IMR-90 (cell line): ENCODE data around the gene USP35. TPM values are rescaled to one million over a fixed set of nuclear protein-coding genes. Genes with fewer than 3 reads are reported as not detected.

ENCODE experiments used
- ATAC-seq: fragments of 200-7000 bp; cut with Tn5 transposase; 2 replicates; pipeline ENCODE4 v1.9.1; 2020; ENCODE audit warnings: low read depth, mild to moderate bottlenecking, moderate library complexity
- BruUV-seq: library from RNA; stranded (reverse); fragments of 400-500 nt; replicated peaks from 2 replicates; lab custom pipeline; 2021; lab: Mats Ljungman, UMichigan
- CTCF ChIA-PET: fragments of 300-600 bp; formaldehyde crosslinking; extraction: SDS; loops from one replicate; lab custom pipeline; 2021; ENCODE audit warnings: antibody characterized with exemption; lab: Yijun Ruan, JAX
- POLR2A ChIA-PET: fragments of 300-600 bp; sonication (Branson Sonifier 250); formaldehyde crosslinking; loops from one replicate; lab custom pipeline; 2022; ENCODE audit warnings: antibody characterized with exemption; ENCODE audit not compliant: unreplicated experiment; lab: Charles Lee
- DNase-seq: peaks from one replicate; pipeline ENCODE4 v3.0.0; 2013
- H2AFZ ChIP-seq: replicated peaks from 2 replicates; pipeline ENCODE3; 2013; ENCODE audit warnings: low read length, mild to moderate bottlenecking; ENCODE audit not compliant: poor library complexity
- H2AK5ac ChIP-seq: 2 replicates; pipeline ENCODE4 v1.6.1; 2013; ENCODE audit warnings: low read depth, low read length, inconsistent platforms
- H2AK9ac ChIP-seq: replicated peaks from 2 replicates; pipeline ENCODE3; 2013; ENCODE audit warnings: mild to moderate bottlenecking, low read depth, low read length, moderate library complexity; ENCODE audit not compliant: poor library complexity
- H2BK120ac ChIP-seq: 2 replicates; pipeline ENCODE4 v1.6.1; 2013; ENCODE audit warnings: low read depth, low read length, inconsistent platforms
- H2BK15ac ChIP-seq: 3 replicates; pipeline ENCODE4 v1.6.1; 2013; ENCODE audit warnings: low read depth, low read length, inconsistent platforms
- H2BK20ac ChIP-seq: 2 replicates; pipeline ENCODE4 v1.6.1; 2013; ENCODE audit warnings: low read depth, mild to moderate bottlenecking, inconsistent platforms, low read length, moderate library complexity
- H2BK5ac ChIP-seq: 2 replicates; pipeline ENCODE4 v1.6.1; 2013; ENCODE audit warnings: mild to moderate bottlenecking, low read depth, low read length, inconsistent platforms; ENCODE audit not compliant: poor library complexity, severe bottlenecking
- H3K14ac ChIP-seq: replicated peaks from 2 replicates; pipeline ENCODE4 v1.6.1; 2013; ENCODE audit warnings: low read depth, low read length, inconsistent platforms
- H3K18ac ChIP-seq: 2 replicates; pipeline ENCODE4 v1.6.1; 2013; ENCODE audit warnings: low read depth, low read length, control low read depth
- H3K23ac ChIP-seq: 2 replicates; pipeline ENCODE4 v1.6.1; 2013; ENCODE audit warnings: low read depth, low read length, inconsistent platforms
- H3K27ac ChIP-seq: 2 replicates; pipeline ENCODE4 v1.5.1; 2013; ENCODE audit warnings: mild to moderate bottlenecking, control low read depth, low read length; ENCODE audit not compliant: insufficient read depth
- H3K27me3 ChIP-seq: 2 replicates; pipeline ENCODE4 v1.6.1; 2013; ENCODE audit warnings: low read length; ENCODE audit not compliant: control insufficient read depth, insufficient read depth
- H3K36me3 ChIP-seq: 2 replicates; pipeline ENCODE4 v1.6.1; 2013; ENCODE audit warnings: low read length, mixed read lengths; ENCODE audit not compliant: control insufficient read depth, insufficient read depth
- H3K4ac ChIP-seq: 2 replicates; pipeline ENCODE4 v1.6.1; 2013; ENCODE audit warnings: low read depth, low read length, inconsistent platforms
- H3K4me1 ChIP-seq: 2 replicates; pipeline ENCODE4 v1.6.1; 2013; ENCODE audit warnings: low read length, mixed read lengths; ENCODE audit not compliant: control insufficient read depth, insufficient read depth
- H3K4me2 ChIP-seq: 2 replicates; pipeline ENCODE4 v1.6.1; 2013; ENCODE audit warnings: low read depth, mild to moderate bottlenecking, control low read depth, low read length, moderate library complexity
- H3K4me3 ChIP-seq: 2 replicates; pipeline ENCODE4 v1.5.1; 2013; ENCODE audit warnings: low read depth, mild to moderate bottlenecking, control low read depth, low read length, moderate library complexity; ENCODE audit not compliant: insufficient read depth
- H3K56ac ChIP-seq: 2 replicates; pipeline ENCODE4 v1.6.1; 2013; ENCODE audit warnings: low read length, inconsistent platforms; ENCODE audit not compliant: insufficient read depth; ENCODE audit errors: extremely low read depth
- H3K79me1 ChIP-seq, 2 experiments: 2 replicates each; pipeline ENCODE4 v1.6.1; 2013; ENCODE audit warnings: low read length in 2 of 2, inconsistent platforms in 1 of 2, low read depth in 1 of 2
- H3K9ac ChIP-seq: 2 replicates; pipeline ENCODE4 v1.6.1; 2013; ENCODE audit warnings: low read depth, low read length, control low read depth
- H3K9me1 ChIP-seq: 2 replicates; pipeline ENCODE4 v1.6.1; 2013; ENCODE audit warnings: low read length, inconsistent platforms; ENCODE audit not compliant: insufficient read depth
- H3K9me3 ChIP-seq: 2 replicates; pipeline ENCODE4 v1.6.1; 2013; ENCODE audit warnings: low read length; ENCODE audit not compliant: control insufficient read depth, insufficient read depth
- H4K20me1 ChIP-seq: 2 replicates; pipeline ENCODE4 v1.6.1; 2013; ENCODE audit warnings: low read length, inconsistent platforms; ENCODE audit not compliant: insufficient read depth
- H4K5ac ChIP-seq: 2 replicates; pipeline ENCODE4 v1.6.1; 2013; ENCODE audit warnings: mild to moderate bottlenecking, low read depth, low read length, control low read depth
- H4K8ac ChIP-seq, 2 experiments: 2 replicates each; pipeline ENCODE4 v1.6.1; 2013; ENCODE audit warnings: low read depth in 2 of 2, low read length in 2 of 2, control low read depth in 1 of 2, inconsistent platforms in 1 of 2
- H4K91ac ChIP-seq: 2 replicates; pipeline ENCODE4 v1.6.1; 2013; ENCODE audit warnings: low read depth, low read length, inconsistent platforms; ENCODE audit not compliant: insufficient read depth
- BHLHE40 ChIP-seq: fragments of 150-350 bp; IDR thresholded peaks from 2 replicates; pipeline ENCODE4 v1.6.1; 2016; ENCODE audit warnings: mild to moderate bottlenecking, low read depth, low read length
- CEBPB ChIP-seq: IDR thresholded peaks from 2 replicates; pipeline ENCODE4 v1.6.1; 2012; ENCODE audit warnings: low read depth, low read length, improper control_type of control experiment
- CHD1 ChIP-seq: IDR thresholded peaks from 2 replicates; pipeline ENCODE4 v1.6.1; 2012; ENCODE audit warnings: low read depth, low read length, improper control_type of control experiment
- FOS ChIP-seq: fragments of 150-350 bp; IDR thresholded peaks from 2 replicates; pipeline ENCODE4 v1.6.1; 2016; ENCODE audit warnings: low read depth, low read length
- MAFK ChIP-seq: IDR thresholded peaks from 2 replicates; pipeline ENCODE4 v1.6.1; 2012; ENCODE audit warnings: low read depth, low read length, improper control_type of control experiment
- MAZ ChIP-seq: IDR thresholded peaks from 2 replicates; pipeline ENCODE4 v1.6.1; 2012; ENCODE audit warnings: low read depth, mild to moderate bottlenecking, low read length, improper control_type of control experiment, moderate library complexity, borderline replicate concordance
- NFE2L2 ChIP-seq: fragments of 150-350 bp; IDR thresholded peaks from 2 replicates; pipeline ENCODE4 v1.6.1; 2016; ENCODE audit warnings: low read depth, mild to moderate bottlenecking, low read length
- POLR2A ChIP-seq: IDR thresholded peaks from 2 replicates; pipeline ENCODE4 v1.6.1; 2012; ENCODE audit warnings: mild to moderate bottlenecking, low read depth, low read length
- RAD21 ChIP-seq: IDR thresholded peaks from 2 replicates; pipeline ENCODE4 v1.6.1; 2012; ENCODE audit warnings: low read length, improper control_type of control experiment
- RFX5 ChIP-seq: IDR thresholded peaks from 2 replicates; pipeline ENCODE4 v1.8.0; 2012; ENCODE audit warnings: low read depth, mild to moderate bottlenecking, low read length, moderate library complexity
- WGBS, 2 experiments: methylation state at CpG; one replicate each; pipeline versions ENCODE4 v1.1.5 to v1.1.7; 2013; ENCODE audit warnings: missing lambda C conversion rate in 2 of 2; ENCODE audit not compliant: insufficient read length in 1 of 2; ENCODE audit errors: extremely low coverage in 2 of 2; 5-methylcytosine and 5-hydroxymethylcytosine counted together
- dilution Hi-C: fragments of 300-500 bp; cut with HindIII; formaldehyde crosslinking; loops from one replicate; pipeline ENCODE4 v1.14.3; 2018; ENCODE audit warnings: low sequenced_read_pairs; ENCODE audit not compliant: unreplicated experiment
- in situ Hi-C: fragments of 300-500 bp; cut with MboI; formaldehyde crosslinking; loops from 3 replicates; pipeline ENCODE4 v1.14.3; 2019; ENCODE audit warnings: low sequenced_read_pairs, inconsistent platforms, mixed read lengths
- intact Hi-C: fragments of 100-400 bp; cut with micrococcal nuclease; formaldehyde crosslinking; loops from 2 replicates; pipeline ENCODE4 v1.10.0; 2022
- polyA plus RNA-seq, 3 experiments: library from polyadenylated mRNA; depleted of rRNA; stranded (reverse); fragments of >200 nt; gene quantifications; 2 replicates each; pipeline ENCODE4 v1.2.3, GENCODE V29; 2012; ENCODE audit warnings: low replicate concordance in 1 of 3
- total RNA-seq: library from RNA; depleted of rRNA; stranded (reverse); fragments of >200 nt; gene quantifications from 2 replicates; pipeline ENCODE4 v1.2.3, GENCODE V29; 2012
- TF ChIP-seq, protein P1 (sequence below): conservative IDR thresholded peaks from 2 replicates; pipeline ENCODE4 v1.5.1; 2012; ENCODE audit warnings: mild to moderate bottlenecking, low read depth, low read length, improper control_type of control experiment
- TF ChIP-seq, protein P2 (sequence below): fragments of 150-350 bp; IDR thresholded peaks from 2 replicates; pipeline ENCODE4 v1.6.1; 2016; ENCODE audit warnings: low read depth, mild to moderate bottlenecking, low read length, moderate library complexity, borderline replicate concordance
- TF ChIP-seq, protein P3 (sequence below): fragments of 150-350 bp; IDR thresholded peaks from 2 replicates; pipeline ENCODE4 v1.6.1; 2017; ENCODE audit warnings: mild to moderate bottlenecking, antibody characterized with exemption, low read length, low read depth

Gene USP35
- total and polyA plus RNA-seq, 2 of the 4 experiments (the other 2 are of a cell fraction), result 2.7 to 11.3 TPM

DNA sequence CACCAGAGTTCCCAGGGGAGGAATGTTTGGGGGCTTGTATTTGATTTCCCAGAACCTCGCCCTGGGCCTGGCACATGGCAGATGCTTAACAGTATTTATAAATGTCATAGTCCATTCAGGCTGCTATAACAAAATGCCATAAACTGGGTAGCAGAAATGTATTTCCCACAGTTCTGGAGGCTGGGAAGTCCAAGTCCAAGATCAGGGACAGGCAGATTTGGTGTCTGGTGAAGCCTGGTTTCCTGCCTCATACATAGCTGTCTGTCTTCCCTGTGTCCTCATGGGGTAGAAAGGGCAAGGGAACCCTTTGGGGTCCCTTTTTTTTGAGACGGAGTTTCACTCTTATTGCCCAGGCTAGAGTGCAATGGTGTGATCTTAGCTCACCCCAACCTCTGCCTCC lies 24.2 kb upstream of the USP35 start:
- BruUV-seq, result no TSS peak

More for the DNA sequence above, 24.2 kb upstream of the USP35 start:
- intact Hi-C loops (no loop called here), dilution Hi-C loops (no loop called here), in situ Hi-C loops (no loop called here)
- Histone ChIP-seq H2AK5ac (no peak overlapping the region), H3K36me3 (no peaks in the 10 kb centered on the region), H3K4me3 (no peak overlapping the region), H3K9me3 (no peaks in the 10 kb centered on the region), H3K4ac (no peak overlapping the region), H2BK20ac (no peak overlapping the region), H2BK15ac (no peak overlapping the region), H3K4me2 (no peak overlapping the region), H3K9ac (no peak overlapping the region), H3K4me1 (peaks cover 13% of the 10 kb centered on the region), H3K27me3 (no peaks in the 10 kb centered on the region), H4K8ac (no peak overlapping the region), H3K56ac (no peak overlapping the region), H2BK5ac (no peak overlapping the region), H3K23ac (no peak overlapping the region), H4K5ac (no peak overlapping the region), H3K79me1 (peaks cover 0 to 5% of the 10 kb centered on the region in 2 experiments; a peak in 1 of 4 replicates), H2AFZ (no peak overlapping the region), H3K9me1 (peaks cover 19% of the 10 kb centered on the region), H3K18ac (no peak overlapping the region), H2AK9ac (no peak overlapping the region), H3K27ac (no peak overlapping the region), H4K20me1 (no peaks in the 10 kb centered on the region), H2BK120ac (no peak overlapping the region), H4K91ac (no peak overlapping the region), H3K14ac (no peak overlapping the region)
- CTCF ChIA-PET, result interaction anchor here (1.1 kb wide), 1 partner anchor 84 kb away, joined by 3 read pairs; no protein-coding TSS in a partner anchor
- TF ChIP-seq, protein P1, sequence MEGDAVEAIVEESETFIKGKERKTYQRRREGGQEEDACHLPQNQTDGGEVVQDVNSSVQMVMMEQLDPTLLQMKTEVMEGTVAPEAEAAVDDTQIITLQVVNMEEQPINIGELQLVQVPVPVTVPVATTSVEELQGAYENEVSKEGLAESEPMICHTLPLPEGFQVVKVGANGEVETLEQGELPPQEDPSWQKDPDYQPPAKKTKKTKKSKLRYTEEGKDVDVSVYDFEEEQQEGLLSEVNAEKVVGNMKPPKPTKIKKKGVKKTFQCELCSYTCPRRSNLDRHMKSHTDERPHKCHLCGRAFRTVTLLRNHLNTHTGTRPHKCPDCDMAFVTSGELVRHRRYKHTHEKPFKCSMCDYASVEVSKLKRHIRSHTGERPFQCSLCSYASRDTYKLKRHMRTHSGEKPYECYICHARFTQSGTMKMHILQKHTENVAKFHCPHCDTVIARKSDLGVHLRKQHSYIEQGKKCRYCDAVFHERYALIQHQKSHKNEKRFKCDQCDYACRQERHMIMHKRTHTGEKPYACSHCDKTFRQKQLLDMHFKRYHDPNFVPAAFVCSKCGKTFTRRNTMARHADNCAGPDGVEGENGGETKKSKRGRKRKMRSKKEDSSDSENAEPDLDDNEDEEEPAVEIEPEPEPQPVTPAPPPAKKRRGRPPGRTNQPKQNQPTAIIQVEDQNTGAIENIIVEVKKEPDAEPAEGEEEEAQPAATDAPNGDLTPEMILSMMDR, result no peak
- no peak for TF ChIP-seq CHD1
- TF ChIP-seq, protein P2, sequence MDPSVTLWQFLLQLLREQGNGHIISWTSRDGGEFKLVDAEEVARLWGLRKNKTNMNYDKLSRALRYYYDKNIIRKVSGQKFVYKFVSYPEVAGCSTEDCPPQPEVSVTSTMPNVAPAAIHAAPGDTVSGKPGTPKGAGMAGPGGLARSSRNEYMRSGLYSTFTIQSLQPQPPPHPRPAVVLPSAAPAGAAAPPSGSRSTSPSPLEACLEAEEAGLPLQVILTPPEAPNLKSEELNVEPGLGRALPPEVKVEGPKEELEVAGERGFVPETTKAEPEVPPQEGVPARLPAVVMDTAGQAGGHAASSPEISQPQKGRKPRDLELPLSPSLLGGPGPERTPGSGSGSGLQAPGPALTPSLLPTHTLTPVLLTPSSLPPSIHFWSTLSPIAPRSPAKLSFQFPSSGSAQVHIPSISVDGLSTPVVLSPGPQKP, result no peak
- TF ChIP-seq MAZ, result no peak
- TF ChIP-seq CEBPB, result no peak
- no peak for TF ChIP-seq POLR2A
- TF ChIP-seq BHLHE40, result no peak
- no peak for TF ChIP-seq FOS
- TF ChIP-seq RFX5, result no peak
- TF ChIP-seq NFE2L2, result no peak
- no peak for TF ChIP-seq RAD21
- TF ChIP-seq, protein P3, sequence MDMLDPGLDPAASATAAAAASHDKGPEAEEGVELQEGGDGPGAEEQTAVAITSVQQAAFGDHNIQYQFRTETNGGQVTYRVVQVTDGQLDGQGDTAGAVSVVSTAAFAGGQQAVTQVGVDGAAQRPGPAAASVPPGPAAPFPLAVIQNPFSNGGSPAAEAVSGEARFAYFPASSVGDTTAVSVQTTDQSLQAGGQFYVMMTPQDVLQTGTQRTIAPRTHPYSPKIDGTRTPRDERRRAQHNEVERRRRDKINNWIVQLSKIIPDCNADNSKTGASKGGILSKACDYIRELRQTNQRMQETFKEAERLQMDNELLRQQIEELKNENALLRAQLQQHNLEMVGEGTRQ, result no peak
- no peak for TF ChIP-seq MAFK
- WGBS, 2 experiments, result no CpG with 5 or more reads among the region's 2 CpGs
- DNase-seq (no peak), ATAC-seq (no peak)
- POLR2A ChIA-PET, result no interaction called here
